GM10248 (cell line): Measurements from ENCODE around the gene AIG1.

Experiments
- CTCF ChIA-PET: fragments of 300-600 bp; sonication (Branson Sonifier 250); formaldehyde crosslinking; extraction: SDS; loops from one replicate; lab custom pipeline; 2021; ENCODE audit warnings: antibody characterized with exemption; lab: Yijun Ruan, JAX
- POLR2A ChIA-PET: fragments of 350-650 bp; sonication (Branson Sonifier 250); formaldehyde crosslinking; extraction: SDS; loops from one replicate; lab custom pipeline; 2020; ENCODE audit warnings: antibody characterized with exemption; lab: Yijun Ruan, JAX
- DNase-seq: peaks from one replicate; pipeline ENCODE4 v3.0.0; 2012; ENCODE audit errors: extremely low spot score
- TF ChIP-seq, protein P1 (sequence below): IDR thresholded peaks from 2 replicates; pipeline ENCODE4 v1.5.1; 2012; ENCODE audit warnings: mild to moderate bottlenecking, low read depth; ENCODE audit errors: extremely low read depth, missing control alignments, control extremely low read depth

The AIG1 gene

DNA sequence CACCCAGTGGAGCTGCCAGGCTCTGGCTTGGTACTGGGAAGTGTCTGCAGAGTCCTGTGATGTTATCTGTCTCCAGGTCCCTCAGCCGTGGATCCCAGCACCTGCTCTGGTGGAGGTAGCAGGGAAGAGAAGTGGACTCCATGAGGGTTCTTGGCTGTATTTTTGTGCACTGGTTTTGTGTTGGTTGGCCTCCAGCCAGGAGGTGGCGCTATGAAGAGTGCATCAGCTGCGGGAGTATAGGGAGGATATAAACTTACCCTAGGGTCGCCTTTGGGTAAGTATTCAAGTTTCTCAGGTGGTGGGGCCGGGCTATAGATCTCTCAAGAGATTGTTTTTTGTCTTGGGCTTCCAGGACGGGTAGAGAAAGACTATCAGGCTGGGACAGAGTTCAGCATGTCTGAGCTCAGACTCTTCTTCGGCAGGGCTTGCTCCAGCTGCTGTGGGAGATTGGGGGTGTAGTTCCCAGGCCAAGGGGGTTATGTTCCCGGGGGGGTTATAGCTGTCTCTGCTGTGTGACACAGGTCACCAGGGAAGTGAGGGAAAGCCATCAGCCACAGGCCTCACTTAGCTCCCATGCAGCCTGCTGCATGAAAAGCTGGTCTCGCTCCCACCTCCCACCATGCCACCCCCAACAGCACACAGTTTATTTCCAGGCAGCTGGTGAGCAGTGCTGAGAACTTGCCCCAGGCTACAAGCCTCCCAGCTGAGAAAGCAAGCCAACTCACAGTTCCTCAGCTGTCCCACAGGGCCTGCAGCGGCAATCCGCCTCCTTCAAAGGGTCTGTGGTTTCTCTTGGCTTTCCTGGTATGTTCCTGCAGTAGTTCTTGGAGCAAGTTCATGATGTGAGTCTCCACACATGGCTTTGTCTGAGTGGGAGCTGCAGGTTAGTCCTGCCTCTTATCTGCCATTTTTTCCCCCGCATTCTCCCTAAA is 115.7 kb downstream of the AIG1 start:
- CTCF ChIA-PET: interaction anchor here (1.1 to 2.2 kb wide), 2 partner anchors 10 to 32 kb away, joined by 3 to 7 read pairs; no protein-coding TSS in a partner anchor
- TF ChIP-seq, protein P1, sequence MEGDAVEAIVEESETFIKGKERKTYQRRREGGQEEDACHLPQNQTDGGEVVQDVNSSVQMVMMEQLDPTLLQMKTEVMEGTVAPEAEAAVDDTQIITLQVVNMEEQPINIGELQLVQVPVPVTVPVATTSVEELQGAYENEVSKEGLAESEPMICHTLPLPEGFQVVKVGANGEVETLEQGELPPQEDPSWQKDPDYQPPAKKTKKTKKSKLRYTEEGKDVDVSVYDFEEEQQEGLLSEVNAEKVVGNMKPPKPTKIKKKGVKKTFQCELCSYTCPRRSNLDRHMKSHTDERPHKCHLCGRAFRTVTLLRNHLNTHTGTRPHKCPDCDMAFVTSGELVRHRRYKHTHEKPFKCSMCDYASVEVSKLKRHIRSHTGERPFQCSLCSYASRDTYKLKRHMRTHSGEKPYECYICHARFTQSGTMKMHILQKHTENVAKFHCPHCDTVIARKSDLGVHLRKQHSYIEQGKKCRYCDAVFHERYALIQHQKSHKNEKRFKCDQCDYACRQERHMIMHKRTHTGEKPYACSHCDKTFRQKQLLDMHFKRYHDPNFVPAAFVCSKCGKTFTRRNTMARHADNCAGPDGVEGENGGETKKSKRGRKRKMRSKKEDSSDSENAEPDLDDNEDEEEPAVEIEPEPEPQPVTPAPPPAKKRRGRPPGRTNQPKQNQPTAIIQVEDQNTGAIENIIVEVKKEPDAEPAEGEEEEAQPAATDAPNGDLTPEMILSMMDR: no peak
- POLR2A ChIA-PET: no interaction called here
- no peak for DNase-seq

DNA sequence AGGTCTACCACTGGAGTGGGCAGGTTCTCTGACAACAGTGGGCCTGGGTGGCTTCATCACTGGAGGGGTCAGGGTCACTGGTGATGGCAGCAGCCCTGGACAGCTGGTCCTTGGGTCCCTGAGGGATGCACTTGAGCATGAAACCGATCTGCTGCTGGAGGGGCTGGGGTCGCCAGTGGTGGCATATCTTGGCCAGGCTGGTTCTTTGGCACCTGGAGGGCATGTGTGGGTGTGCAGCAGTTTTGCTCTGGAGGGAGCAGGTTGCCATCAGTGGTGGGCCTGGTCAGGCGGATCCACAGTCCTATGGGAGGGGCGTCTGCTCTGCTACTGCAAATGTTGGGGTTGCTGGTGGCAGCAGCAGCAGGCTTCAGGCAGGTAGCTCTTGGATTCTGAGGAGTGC is 117.0 kb downstream of the AIG1 start:
- CTCF ChIA-PET: interaction anchor here (2.2 kb wide), 1 partner anchor 9 kb away, joined by 7 read pairs; no protein-coding TSS in a partner anchor
- DNase-seq: no peak
- POLR2A ChIA-PET: no interaction called here
- TF ChIP-seq, protein P1: no peak

GRCh38 chr6:143179096-143179495 is 118.4 kb downstream of the AIG1 start:
- no peak for DNase-seq
- ChIA-PET POLR2A (no interaction called here), CTCF (interaction anchor here (1.3 kb wide), 1 partner anchor 9 kb away, joined by 4 read pairs; no protein-coding TSS in a partner anchor)
- TF ChIP-seq, protein P1: no peak

GRCh38 chr6:143179901-143180612 is 119.4 kb downstream of the AIG1 start:
- POLR2A ChIA-PET: no interaction called here
- no peak for DNase-seq
- TF ChIP-seq, protein P1: no peak
- CTCF ChIA-PET: interaction anchor here (0.9 kb wide), 1 partner anchor 42 kb away, joined by 3 read pairs; no protein-coding TSS in a partner anchor

DNA sequence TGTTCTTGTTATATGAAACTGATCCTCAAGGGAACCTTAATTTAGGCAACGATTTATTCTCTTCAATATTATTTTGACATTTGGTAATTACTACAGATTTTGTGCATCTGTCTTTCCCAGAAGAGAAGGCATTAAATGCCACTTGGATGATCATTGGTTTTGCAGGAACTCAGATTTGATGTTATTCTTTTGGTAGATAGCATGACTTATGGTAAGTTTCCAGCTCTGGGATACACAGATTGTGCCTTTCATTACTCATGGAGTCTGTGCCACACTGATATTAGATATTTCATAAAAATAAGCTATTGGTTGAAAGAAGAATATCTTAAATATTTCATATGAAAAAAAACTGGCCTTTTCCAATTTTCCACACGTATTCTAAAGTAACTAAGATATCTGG is 120.1 kb downstream of the AIG1 start:
- no peak for DNase-seq
- ChIA-PET CTCF (interaction anchor here (0.9 kb wide), 1 partner anchor 43 kb away, joined by 3 read pairs; no protein-coding TSS in a partner anchor), POLR2A (no interaction called here)
- TF ChIP-seq, protein P1: no peak

GRCh38 chr6:143183666-143184065 is 123.0 kb downstream of the AIG1 start:
- ChIA-PET POLR2A (no interaction called here), CTCF (interaction anchor here (0.8 to 1.4 kb wide), 3 partner anchors 25 to 53 kb away, joined by 3 to 4 read pairs (median 3); no protein-coding TSS in a partner anchor)
- TF ChIP-seq, protein P1: no peak
- DNase-seq: no peak
